ENCODE data around the gene MAML3.
A peak's percentile ranks its signal among the peaks of the same experiment; 100 is the strongest.
"Not testable (repeated sequence)": the region's sequence is repeated elsewhere in the genome, so short reads cannot be mapped to it uniquely, and the experiment has no call there.

MAML3 gene

DNA sequence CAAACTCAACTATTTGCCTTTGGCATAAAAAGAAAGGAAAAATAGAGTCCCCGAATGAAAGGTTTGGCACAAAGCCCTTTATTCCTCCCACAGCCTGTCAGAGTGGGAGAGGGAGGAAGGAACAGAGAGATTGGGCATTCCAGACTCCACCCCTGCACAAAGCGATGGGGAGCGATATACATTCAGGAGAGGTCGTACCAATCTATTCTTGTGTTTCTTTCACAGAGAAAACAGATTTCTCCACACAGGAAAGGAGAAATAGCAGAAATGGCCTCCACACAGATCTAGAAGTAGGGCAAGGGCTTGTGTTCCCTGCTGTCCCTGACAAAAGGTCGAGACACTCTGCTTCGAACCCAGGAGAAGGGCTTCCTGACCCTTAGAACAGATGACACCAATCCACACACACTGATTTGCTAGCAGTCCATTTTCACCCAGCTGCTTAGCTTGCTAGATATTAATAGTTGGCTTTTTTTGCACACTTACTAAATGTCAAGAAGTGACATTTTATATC lies 197.4 kb downstream of the MAML3 start:
- no peak for DNase-seq

DNA sequence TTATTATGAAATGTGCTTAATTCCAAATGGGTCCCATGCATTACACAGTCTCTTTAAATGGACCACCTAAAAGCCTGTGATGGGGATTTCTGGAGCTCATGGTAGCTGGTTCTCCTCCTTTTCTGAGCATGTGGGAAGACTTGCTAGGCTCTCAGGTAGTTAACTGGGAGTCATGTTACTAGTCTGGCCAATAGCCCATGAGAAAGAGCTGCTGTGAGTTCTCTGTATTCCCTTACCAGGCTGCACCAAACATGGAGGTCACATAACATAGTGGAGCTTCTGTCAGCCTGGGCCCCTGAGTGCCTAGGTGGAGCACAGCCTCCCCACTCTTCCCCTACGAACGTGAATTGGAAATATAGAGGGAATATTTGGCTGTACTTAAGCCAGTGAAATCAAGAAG lies 198.4 kb downstream of the MAML3 start:
- no peak for DNase-seq

DNA sequence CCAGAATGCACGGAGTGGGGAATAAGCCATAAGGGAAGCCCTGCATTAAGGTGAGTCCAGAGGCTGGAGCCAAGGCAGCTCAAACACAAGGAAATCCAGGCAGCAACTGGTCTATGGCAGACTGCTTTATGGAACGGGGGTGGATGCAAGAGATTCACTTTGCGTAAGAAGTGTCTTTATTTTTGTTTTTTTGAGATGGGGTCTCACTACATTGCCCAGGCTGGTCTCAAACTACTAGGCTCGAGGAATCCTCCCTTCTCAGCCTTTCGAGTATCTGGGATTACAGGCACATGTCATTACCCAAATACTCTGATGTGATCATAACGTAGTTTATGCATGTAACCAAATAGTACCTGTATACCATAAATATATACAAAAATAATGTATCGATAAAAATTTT lies 199.5 kb downstream of the MAML3 start:
- no peak for DNase-seq

DNA sequence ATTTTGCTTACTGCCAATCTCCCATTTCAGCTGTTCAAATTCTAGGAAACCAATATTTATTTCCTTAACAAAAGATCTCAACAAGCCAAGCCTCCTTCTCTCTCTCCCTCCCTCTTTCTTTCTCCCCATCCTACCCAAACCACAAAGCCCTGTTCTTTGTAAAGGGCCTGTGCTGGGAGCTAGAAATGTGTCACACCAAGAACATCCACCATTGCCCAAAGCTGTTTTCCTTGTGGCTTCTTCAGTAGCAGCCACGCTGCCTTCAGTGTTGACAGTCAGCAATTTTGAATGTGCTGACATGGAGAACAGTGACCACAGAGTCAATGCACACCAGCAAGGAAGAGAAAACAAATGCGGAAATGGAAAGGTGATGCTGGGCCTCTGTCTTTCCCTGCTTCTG lies 203.0 kb downstream of the MAML3 start:
- DNase-seq: no peak

DNA sequence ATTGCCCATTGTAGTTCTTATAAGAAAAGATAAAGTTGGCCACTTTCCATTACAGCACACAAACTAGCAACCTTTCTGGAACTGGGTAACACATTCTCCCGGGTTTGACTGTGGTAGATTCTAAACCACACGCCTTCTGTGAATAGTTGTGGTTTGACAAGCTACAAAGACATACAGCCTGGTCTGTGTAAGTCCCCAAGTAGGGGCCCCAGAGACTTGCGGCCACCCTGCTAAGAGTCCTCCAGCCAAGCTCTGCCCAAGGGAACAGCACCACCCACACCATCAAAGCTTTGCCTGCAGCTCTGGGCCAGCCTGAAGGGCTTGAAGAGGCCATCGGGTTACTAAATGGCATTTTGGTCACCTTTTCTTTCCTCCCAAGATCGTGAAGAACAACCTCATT lies 203.4 kb downstream of the MAML3 start:
- no peak for DNase-seq

DNA sequence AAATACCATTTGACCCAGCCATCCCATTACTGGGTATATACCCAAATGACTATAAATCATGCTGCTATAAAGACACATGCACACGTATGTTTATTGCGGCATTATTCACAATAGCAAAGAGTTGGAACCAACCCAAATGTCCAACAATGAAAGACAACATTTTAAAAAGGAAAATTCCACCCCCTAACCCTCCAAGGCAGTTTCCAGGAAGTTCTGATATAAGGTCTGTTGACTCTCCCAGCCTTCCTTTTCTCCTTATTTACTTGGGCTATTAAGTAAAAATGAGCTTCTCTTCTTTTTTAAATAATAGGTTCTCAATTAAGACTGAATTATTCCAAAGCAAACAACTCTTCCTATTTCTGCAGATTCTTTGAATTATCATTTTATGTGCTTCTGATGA lies 209.1 kb downstream of the MAML3 start:
- not testable (repeated sequence) for DNase-seq

DNA sequence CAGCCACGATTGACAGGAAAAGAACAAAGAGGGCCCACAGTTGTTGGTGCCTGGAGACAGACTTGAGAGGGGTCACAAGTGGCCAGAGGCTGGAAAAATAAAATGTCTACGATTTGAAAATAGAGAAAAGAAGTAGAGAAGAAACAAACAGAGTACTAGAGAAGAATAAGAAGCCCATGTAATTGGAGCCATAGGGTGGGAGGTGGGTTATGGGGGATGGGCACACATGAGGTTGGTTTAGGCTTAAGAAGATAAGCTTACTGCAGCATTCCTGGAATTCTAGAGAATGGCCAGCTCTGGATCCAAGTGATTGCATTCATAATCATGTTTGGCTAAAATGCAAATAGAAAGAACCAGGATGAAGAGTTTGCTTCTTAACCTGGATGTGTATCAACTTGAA lies 210.7 kb downstream of the MAML3 start:
- DNase-seq: no peak

DNA sequence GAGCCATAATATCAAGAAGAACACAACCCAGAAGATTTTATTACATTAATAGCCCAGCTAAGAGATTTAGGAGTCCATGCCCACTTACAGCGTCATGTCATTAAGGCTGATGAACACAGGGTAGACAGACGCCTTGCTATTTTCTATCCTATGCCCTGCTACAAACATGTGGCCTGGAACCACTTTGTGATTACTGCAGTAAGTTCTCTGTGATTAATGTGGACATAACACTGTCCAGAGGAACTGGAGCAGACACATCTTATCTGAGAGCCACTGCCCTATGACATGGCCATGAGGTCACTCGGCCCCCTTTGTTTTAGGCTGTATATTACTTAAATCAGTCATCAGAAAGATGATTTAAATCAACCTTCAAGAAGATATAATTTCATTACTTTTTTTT lies 211.7 kb downstream of the MAML3 start:
- no peak for DNase-seq

DNA sequence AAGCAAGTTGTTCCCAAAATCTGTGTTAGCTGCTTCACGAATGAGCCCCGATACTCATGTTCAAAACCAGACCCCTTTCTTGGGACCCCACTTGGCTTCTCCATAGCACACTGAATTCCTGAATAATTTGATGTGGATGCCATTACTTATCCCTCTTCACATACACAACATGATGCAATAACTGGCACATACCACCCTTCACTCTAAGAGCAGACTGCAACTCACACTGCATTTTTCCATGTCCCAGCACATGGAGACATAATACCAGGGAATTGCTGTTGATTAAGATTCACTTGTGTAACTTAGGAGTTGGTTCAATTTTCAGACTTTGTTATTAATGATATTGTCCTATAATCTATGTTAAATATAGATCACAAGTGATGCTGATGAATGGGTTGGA lies 213.4 kb downstream of the MAML3 start:
- no peak for DNase-seq

DNA sequence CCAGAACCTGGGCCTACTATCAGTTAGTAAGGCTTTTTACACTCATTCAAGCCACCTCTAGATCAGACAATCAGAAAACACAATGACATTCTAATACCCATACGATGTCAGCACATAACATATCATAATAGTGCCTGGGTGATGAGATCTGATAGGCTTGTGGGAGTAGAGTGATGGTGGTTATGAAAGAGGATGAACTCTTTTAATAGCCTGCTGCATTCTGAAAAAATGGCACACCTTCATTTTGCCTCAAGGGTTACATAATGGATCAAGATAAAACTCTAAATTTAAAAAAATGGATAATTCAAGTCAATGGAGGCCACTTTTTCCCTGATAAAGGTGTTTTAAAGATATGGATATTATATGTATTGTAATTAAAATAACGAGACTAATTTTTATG lies 215.6 kb downstream of the MAML3 start:
- no peak for DNase-seq

DNA sequence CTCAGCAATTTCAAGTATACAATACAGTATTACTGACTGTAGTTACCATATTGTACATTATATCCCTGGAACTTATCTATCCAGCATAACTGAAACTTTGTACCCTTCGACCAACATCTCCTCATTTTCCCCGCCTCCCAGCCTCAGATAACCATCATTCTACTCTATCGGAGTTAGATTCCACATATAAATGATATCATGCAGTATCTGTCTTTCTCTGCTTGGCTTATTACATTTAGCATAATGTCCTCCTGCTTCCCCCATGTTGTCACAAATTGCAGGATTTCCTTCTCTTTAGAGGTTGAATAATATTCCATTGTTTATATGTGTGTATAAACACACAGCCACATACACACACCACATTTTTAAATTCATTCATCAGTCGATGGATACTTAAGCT lies 218.1 kb downstream of the MAML3 start:
- no peak for DNase-seq

DNA sequence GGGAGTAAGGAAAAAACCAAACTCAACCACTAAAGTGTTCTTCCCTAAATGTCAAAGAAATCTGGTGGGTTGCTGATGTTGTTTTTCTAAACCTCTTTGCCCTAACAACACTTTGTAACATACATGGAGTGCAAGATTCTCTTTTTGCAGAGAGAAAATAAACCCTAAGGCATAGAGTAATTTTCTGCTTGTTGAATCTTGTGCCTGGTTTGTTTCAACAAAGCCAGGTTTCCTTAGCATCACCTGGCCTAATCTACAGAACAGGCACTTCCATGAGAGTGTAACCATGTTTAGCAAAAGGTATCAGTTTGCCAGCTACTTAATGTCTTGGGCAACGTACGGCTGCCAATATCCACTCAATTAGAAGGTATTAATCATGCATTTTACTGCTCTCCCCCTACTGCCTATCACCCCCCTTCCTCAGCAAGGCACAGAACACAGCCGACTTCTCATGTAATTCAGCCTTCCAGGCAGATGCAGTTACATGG lies 219.2 kb downstream of the MAML3 start:
- no peak for DNase-seq

DNA sequence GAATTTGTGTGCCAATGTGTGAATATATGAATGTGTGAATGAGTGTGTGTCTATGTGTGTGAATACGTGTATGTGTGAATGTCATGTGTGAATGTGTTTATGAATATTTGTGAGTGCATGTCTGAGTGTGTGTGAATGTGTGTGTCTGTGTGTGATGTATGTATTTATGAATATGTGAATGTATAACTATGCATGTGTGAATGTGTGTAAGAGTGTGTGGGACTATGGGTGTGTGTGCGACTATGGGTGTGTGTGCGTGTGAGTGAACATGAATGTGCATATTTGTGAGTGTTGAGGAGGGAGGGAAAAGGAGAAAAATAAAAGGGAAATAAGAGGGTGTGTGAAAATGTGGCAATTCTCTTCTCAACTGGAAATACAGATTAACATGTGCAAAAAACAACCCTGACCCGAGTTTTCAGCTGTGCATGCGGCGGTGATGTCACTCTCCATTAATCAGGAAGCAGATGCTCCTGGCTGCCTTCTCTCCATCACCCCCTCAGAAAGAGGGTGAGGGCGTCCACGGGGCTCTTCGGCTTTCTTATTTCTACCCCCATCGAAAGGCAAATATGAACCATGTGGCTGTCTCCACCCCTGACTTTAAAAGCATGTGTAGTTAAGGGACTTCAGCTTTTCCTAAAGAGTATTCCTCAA lies 219.8 kb downstream of the MAML3 start:
- DNase-seq: no peak

DNA sequence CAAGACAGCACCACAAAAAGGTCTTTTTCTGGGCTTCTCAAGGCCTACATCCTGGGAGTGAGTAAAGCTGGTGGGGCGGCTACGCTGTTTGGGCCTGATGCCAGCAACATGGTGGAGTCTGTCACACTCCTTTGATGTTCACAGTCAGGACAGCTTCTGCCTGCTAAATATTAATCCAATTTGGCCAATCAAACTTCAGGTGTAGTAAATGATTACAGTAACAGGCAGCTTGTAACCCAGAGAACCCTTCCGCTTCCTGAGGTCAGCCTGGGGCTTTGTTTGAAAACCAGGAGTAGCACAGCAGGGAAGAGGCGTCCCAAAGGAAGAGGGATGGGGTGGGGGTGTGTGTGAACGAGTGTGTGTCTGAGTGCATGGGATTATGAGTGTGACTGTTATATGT lies 220.4 kb downstream of the MAML3 start:
- DNase-seq: no peak

DNA sequence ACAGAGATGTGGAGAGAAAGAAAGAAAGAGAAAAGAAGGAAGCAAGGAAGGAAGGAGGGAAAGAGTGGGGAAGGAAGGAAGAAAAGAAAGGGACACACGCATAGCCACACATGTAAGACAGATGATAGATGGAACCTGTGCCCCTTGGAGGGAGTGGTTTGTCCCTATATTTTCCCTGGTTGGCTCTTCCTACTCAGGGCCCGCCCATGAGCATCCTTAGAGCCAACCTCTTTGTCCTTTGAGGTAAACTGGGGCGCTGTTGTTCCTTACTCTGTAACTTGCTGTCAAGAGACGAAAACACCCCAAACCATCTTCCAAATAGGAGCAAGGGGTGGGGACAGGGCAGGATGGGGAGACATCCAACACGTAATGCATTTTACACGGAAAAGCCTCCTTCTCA lies 220.9 kb downstream of the MAML3 start:
- DNase-seq: no peak

DNA sequence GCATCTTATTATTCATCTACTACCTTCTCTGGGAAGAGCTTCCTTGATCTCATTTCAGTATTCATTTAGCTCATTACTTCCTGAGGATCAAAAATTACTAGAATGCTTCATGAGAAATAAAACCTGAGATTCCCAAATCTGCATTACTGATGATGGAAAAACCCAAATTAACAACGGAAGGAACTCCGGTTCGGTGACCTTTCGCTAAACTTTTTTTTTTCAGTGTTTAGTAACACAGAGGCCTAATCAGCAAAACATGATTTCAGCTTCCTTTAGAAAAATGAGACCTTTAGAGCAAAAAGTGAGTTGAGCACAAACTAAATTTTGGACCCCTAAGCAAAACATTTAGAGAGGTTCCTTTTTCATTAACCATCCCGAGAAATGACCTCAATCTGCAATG lies 229.2 kb downstream of the MAML3 start:
- DNase-seq: no peak

DNA sequence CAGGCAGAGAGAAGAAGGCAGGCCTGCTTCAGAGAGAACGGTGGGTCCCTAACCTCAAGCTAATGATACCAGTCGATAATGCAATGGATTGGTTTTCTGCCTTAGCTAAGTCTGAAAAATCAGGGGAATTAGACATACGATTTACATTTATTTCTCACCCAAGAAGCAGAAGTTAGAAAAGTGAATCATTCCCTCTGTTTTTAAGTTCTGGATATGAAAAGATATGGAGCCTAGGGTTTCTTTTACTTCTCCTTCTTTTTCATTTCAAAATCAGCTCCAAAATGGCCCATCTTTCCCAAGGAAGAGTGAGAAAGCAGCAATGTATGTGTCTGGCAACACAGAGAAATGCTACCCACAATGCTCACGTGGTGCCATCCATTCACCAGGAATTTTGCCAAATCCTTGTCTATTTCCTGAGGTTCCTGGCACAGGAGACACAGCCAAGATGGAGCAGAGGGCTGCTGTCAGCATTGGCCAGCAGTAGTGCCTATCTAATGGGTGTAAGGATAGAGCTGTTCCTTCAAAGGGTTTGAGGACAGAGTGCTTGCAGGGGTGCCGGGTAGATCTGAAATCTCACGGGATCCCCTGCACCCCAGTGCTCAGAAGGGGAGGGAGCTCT lies 231.5 kb downstream of the MAML3 start:
- DNase-seq: no peak

DNA sequence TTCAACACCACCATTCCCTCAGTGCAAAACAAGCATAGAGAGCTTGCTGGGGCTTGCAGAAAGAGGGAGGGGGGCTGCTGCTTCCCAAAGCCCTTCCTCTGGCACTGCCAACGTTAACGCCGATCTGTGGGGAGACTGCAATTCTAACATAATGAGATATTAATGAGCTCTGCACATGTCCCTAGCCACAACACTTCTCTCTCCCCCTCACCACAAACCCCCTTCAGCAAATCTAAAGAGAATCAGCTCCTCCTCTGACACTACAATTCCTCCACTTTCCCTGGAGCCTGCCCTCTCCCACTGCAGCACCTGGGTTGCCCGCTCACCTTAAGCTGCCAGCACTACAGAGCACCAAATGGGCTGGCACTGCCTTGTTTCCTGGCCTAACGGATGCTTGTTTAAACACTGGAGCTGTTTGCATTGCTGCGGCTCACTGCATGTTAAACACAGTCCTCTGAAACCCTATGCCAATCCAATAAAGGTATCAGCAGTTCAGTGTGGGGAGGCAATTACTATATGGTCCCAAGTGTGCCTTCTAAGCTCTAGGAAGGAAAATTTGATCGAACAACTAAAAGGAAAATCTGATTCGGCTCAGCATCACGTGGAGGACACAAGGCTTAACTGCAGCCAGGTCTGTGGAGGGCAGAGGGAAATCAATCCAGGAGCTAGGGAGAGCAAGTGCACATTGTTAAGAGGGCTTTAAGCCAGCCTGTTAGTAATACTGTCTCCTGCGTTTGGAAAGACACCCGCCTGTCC lies 232.4 kb downstream of the MAML3 start:
- no peak for DNase-seq

DNA sequence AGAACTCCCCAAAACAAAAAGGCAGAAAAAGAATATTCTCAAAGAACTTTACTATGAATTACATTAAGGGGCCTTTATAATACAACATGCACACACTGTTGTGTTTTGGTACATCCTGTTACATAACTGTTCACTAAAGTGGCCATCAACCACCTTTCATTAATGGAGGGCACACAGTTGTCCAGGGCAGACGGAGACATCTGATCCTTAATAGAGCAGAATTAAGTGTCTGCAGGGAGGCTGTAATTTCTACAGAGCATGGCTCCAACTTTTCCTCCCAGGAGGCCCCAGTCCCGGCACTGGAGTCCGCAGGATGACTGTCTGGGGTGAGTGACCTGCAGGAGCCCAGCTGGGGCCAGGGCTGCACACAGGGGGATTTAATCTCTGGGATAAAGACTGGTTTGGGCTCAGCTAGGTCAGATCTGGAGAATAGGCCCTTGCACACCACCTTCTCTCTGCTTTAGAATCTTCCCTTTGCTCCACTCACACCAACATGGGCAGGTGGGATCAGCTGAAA lies 233.4 kb downstream of the MAML3 start:
- DNase-seq: no peak

DNA sequence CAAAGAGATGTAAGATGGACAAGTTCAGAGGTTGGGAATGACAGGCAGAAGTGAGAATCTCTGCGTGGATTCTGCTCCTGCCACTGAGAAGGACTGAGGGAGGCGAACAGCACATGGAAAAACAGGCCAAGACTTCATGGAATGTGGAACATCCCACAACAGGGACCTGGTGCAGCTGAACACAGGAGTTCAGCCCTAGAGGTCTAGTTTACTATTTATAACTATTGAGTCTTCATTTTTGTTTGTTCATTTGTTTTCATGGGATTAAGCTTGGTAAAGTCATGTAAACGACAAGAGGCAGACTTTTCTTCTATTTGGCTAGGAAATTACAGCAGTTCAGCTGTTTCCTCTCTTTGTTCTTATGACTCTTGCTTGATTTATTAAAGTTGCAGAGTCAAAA lies 234.5 kb downstream of the MAML3 start:
- peak; percentile 48 for DNase-seq

DNA sequence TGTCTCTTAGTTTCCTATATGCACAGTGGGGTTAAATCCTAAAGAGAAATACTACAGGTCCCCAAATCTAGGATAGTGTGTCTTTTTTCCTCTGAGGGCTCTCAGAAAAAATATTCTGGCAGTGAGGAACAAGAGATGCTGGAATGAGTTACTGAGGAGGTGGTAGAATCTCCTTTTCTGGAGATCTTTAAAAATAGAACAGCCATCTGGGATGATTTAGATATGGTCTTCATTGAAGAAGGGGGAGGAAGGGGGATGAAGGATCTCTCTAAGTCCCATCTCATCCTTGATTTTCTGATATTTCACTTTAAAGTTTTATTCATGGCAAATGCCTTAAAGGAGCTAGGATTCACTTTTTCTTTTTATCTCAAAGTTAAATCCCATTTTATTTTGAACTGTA lies 235.0 kb downstream of the MAML3 start:
- no peak for DNase-seq

DNA sequence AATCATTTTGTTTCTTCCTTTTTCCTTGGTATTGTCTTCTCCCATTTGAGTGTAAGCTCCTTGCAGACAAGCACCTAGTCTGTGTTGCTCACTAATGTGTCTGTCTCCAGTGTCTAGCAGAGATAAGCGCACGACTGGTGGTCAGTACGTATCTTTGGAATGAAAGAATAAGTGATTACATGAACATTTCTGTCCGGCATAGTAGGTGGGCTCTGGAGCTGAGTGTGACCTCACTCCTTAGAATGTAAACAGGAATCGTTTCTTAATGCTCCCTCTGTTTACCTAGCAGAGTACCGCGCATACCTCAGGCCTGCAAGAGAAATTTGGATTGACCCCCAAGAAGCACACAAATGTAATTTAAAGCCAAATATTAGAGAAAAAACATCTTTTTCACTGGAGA lies 235.4 kb downstream of the MAML3 start:
- no peak for DNase-seq

DNA sequence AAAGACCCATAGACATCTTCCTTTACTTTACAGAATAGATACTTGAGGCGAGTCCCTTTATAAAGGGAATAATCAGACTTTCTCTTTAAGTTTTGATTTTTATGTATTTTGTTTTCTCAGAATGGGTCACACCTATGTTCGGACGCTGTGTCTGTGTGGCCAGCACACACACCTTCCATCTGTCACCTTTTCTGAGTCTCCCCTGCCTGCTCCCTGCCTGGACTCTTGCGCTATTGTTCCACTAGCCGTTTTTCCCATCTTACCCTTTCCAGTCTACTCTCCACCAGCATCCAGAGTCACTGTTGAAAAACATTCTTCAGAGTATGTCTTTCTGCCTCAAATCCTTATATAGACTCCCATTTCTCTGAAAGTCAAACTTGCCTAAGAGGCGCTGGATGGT lies 236.1 kb downstream of the MAML3 start:
- no peak for DNase-seq

DNA sequence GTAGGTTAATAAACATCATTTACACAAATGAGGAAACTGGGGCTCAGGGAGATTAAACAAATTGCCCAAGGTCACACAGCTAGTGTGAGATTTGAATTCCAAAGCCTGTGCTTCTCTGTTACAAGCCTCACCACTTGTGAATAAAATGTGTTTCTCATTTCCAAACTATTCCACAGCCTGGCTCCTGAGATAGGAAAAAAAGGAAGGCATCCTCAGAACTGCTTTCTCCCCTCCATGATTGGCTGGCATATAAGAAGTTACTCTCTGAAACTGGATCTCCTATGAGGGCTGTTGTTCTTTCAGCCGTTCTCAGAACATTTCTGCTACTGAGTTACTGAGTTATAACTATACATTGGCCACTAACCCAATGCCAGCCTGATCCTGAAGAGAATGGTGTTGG lies 237.9 kb downstream of the MAML3 start:
- no peak for DNase-seq
